IMR-90 (cell line): ENCODE measurements around the gene MEIS3.

Source experiments
- BHLHE40 ChIP-seq: fragments of 150-350 bp; IDR thresholded peaks from 2 replicates; pipeline ENCODE4 v1.6.1; 2016; ENCODE audit warnings: mild to moderate bottlenecking, low read depth, low read length
- CEBPB ChIP-seq: IDR thresholded peaks from 2 replicates; pipeline ENCODE4 v1.6.1; 2012; ENCODE audit warnings: low read depth, low read length, improper control_type of control experiment
- CHD1 ChIP-seq: IDR thresholded peaks from 2 replicates; pipeline ENCODE4 v1.6.1; 2012; ENCODE audit warnings: low read depth, low read length, improper control_type of control experiment
- FOS ChIP-seq: fragments of 150-350 bp; IDR thresholded peaks from 2 replicates; pipeline ENCODE4 v1.6.1; 2016; ENCODE audit warnings: low read depth, low read length
- MAZ ChIP-seq: IDR thresholded peaks from 2 replicates; pipeline ENCODE4 v1.6.1; 2012; ENCODE audit warnings: low read depth, mild to moderate bottlenecking, low read length, improper control_type of control experiment, moderate library complexity, borderline replicate concordance
- MXI1 ChIP-seq: IDR thresholded peaks from 2 replicates; pipeline ENCODE4 v1.6.1; 2012; ENCODE audit warnings: low read depth, mild to moderate bottlenecking, low read length, moderate library complexity, borderline replicate concordance
- NFE2L2 ChIP-seq: fragments of 150-350 bp; IDR thresholded peaks from 2 replicates; pipeline ENCODE4 v1.6.1; 2016; ENCODE audit warnings: low read depth, mild to moderate bottlenecking, low read length
- POLR2A ChIP-seq: IDR thresholded peaks from 2 replicates; pipeline ENCODE4 v1.6.1; 2012; ENCODE audit warnings: mild to moderate bottlenecking, low read depth, low read length
- RAD21 ChIP-seq: IDR thresholded peaks from 2 replicates; pipeline ENCODE4 v1.6.1; 2012; ENCODE audit warnings: low read length, improper control_type of control experiment
- RCOR1 ChIP-seq: IDR thresholded peaks from 2 replicates; pipeline ENCODE4 v1.6.1; 2012; ENCODE audit warnings: mild to moderate bottlenecking, low read length, improper control_type of control experiment; ENCODE audit not compliant: insufficient replicate concordance
- USF2 ChIP-seq: fragments of 150-350 bp; IDR thresholded peaks from 2 replicates; pipeline ENCODE4 v1.6.1; 2017; ENCODE audit warnings: mild to moderate bottlenecking, antibody characterized with exemption, low read length, low read depth
- TF ChIP-seq, protein P1 (sequence below): conservative IDR thresholded peaks from 2 replicates; pipeline ENCODE4 v1.5.1; 2012; ENCODE audit warnings: mild to moderate bottlenecking, low read depth, low read length, improper control_type of control experiment

DNA sequence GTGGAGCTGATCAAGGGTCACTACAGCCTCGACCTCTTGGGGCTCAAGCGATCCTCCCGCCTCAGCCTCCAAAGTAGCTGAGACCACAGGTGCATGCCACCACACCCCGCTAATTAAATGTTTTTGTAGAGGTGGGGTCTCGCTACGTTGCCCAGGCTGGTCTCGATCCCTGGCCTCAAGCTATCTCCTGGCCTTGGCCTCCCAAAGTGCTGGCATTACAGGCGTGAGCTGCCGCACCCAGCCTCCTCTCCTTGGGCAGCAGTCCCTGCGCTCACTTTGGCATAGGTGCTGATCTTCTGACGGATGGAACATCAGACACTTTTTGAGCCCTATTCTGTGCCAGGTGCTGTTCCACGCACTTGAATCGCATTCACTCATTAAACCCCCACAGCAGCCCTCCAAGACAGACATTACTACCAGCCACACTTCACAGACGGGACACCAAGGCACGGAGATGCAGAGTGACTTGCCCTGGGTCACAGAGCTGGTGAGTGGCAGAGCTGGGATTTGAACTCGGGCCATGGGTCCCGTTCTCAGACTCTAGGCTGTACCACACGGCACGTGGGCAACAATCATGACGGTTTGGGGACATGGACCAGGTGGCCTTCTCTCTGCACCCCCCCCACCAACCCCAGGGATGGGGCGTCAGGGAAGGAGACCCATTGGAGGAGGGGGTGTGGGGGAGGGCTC lies 3.2 kb downstream of the MEIS3 start:
- TF ChIP-seq POLR2A (no peak), RAD21 (no peak), BHLHE40 (no peak), USF2 (no peak), MXI1 (no peak), NFE2L2 (no peak), CEBPB (no peak), MAZ (no peak), FOS (no peak), RCOR1 (no peak), CHD1 (no peak)
- TF ChIP-seq, protein P1, sequence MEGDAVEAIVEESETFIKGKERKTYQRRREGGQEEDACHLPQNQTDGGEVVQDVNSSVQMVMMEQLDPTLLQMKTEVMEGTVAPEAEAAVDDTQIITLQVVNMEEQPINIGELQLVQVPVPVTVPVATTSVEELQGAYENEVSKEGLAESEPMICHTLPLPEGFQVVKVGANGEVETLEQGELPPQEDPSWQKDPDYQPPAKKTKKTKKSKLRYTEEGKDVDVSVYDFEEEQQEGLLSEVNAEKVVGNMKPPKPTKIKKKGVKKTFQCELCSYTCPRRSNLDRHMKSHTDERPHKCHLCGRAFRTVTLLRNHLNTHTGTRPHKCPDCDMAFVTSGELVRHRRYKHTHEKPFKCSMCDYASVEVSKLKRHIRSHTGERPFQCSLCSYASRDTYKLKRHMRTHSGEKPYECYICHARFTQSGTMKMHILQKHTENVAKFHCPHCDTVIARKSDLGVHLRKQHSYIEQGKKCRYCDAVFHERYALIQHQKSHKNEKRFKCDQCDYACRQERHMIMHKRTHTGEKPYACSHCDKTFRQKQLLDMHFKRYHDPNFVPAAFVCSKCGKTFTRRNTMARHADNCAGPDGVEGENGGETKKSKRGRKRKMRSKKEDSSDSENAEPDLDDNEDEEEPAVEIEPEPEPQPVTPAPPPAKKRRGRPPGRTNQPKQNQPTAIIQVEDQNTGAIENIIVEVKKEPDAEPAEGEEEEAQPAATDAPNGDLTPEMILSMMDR = no peak
